NCI-H748 treated with DMSO at 0.1 percent for 48 hours (cell line): ENCODE results near the gene NAPSA.
"Not testable (repeated sequence)": the region's sequence is repeated elsewhere in the genome, so short reads cannot be mapped to it uniquely, and the experiment has no call there.

ENCODE experiments used
- DNase-seq: peaks from one replicate; lab custom pipeline; 2025; lab: John Stamatoyannopoulos, UW

The NAPSA gene

GRCh38 chr19:50330365-50331078 is 34.9 kb downstream of the NAPSA start:
- peak; percentile 88 for DNase-seq

GRCh38 chr19:50329926-50330294 is 35.5 kb downstream of the NAPSA start:
- not testable (repeated sequence) for DNase-seq

GRCh38 chr19:50329146-50329925 is 36.1 kb downstream of the NAPSA start, which contains the start of gene KCNC3:
Gene KCNC3, minus strand, starts transcription at chr19:50329377. Its CDS starts 295 bp downstream, at chr19:50329082.
- peak; percentile 100 for DNase-seq

GRCh38 chr19:50328873-50329145 is 36.6 kb downstream of the NAPSA start:
- DNase-seq, result no peak

GRCh38 chr19:50328224-50328872 is 37.1 kb downstream of the NAPSA start:
- DNase-seq, result no peak

GRCh38 chr19:50327461-50328223 is 37.8 kb downstream of the NAPSA start:
- DNase-seq, result no peak

- DNase-seq, result no peak
Measured at GRCh38 chr19:50327013-50327412, 38.4 kb downstream of the NAPSA start.

- DNase-seq, result no peak
Measured at GRCh38 chr19:50326101-50326664, 39.3 kb downstream of the NAPSA start.

GRCh38 chr19:50325310-50326100 is 39.9 kb downstream of the NAPSA start:
- DNase-seq, result peak; percentile 75

GRCh38 chr19:50324331-50324730 is 41.1 kb downstream of the NAPSA start:
- no peak for DNase-seq

GRCh38 chr19:50323782-50324133 is 41.7 kb downstream of the NAPSA start:
- no peak for DNase-seq

- DNase-seq, result no peak
Measured at GRCh38 chr19:50322931-50323781, 42.3 kb downstream of the NAPSA start.

- DNase-seq, result no peak
Measured at GRCh38 chr19:50322234-50322633, 43.2 kb downstream of the NAPSA start.

GRCh38 chr19:50321831-50322230 is 43.6 kb downstream of the NAPSA start:
- no peak for DNase-seq

- DNase-seq, result no peak
Measured at GRCh38 chr19:50320596-50320995, 44.8 kb downstream of the NAPSA start.

GRCh38 chr19:50320051-50320450 is 45.4 kb downstream of the NAPSA start:
- DNase-seq, result no peak

- no peak for DNase-seq
Measured at GRCh38 chr19:50319156-50319555, 46.3 kb downstream of the NAPSA start.

- DNase-seq, result no peak
Measured at GRCh38 chr19:50318438-50318837, 47.0 kb downstream of the NAPSA start.

- no peak for DNase-seq
Measured at GRCh38 chr19:50317115-50317514, 48.3 kb downstream of the NAPSA start.

GRCh38 chr19:50315773-50316448 is 49.5 kb downstream of the NAPSA start:
- DNase-seq, result peak; percentile 54
